ENCODE results near the gene GNS. TPM values are rescaled to one million over a fixed set of nuclear protein-coding genes. Genes with fewer than 3 reads are reported as not detected.

Gene GNS
- total RNA-seq (2016; rRNA removed; fragmentation: Illumina TruSeq; extraction: Trizol) (28.1 and 49.8 TPM in 2 replicates), polyA plus RNA-seq (2011; rRNA removed) (51.0 and 56.7 TPM in 2 replicates), polyA minus RNA-seq (2011; rRNA and poly(A)+ RNA removed; ENCODE audit: low replicate concordance) (133 and 193 TPM in 2 replicates), Bru-seq, nascent RNA (percentile 71 among the genes with signal in this experiment), BruChase-seq, experiment 1, labeled RNA remaining after a 6-hour chase (percentile 80 among the genes with signal in this experiment), BruChase-seq, experiment 2, labeled RNA remaining after a 2-hour chase (percentile 72 among the genes with signal in this experiment)
- total RNA-seq (2016; cell fraction: cytosol; rRNA removed; fragmentation: Illumina TruSeq; extraction: Trizol; ENCODE audit: low read depth), result 2.4 and 2.7 TPM in 2 replicates
- total RNA-seq (2016; cell fraction: insoluble cytoplasmic fraction; rRNA removed; fragmentation: Illumina TruSeq; extraction: Trizol), result 24.8 and 48.3 TPM in 2 replicates
- 7.4 and 9.1 TPM in 2 replicates for total RNA-seq (2016; cell fraction: membrane; rRNA removed; fragmentation: Illumina TruSeq; extraction: Trizol)
- total RNA-seq (2016; cell fraction: nucleus; rRNA removed; fragmentation: Illumina TruSeq; extraction: Trizol), result 53.7 and 57.7 TPM in 2 replicates
- 33.1 and 51.2 TPM in 2 replicates for polyA plus RNA-seq (2011; cell fraction: cytosol; rRNA removed)
- polyA plus RNA-seq (2011; cell fraction: nucleus; rRNA removed), result 14.3 and 18.8 TPM in 2 replicates
- polyA plus RNA-seq (2012), result 41.6 and 43.2 TPM in 2 replicates
- 1.2 and 1.5 TPM in 2 replicates for polyA plus RNA-seq (2016; cell fraction: cytosol; fragmentation: Illumina TruSeq; extraction: Trizol; ENCODE audit: low read depth)
- 15.9 and 16.5 TPM in 2 replicates for polyA plus RNA-seq (2016; cell fraction: insoluble cytoplasmic fraction; fragmentation: Illumina TruSeq; extraction: Trizol; ENCODE audit: low read depth)
- 2.6 and 3.8 TPM in 2 replicates for polyA plus RNA-seq (2016; cell fraction: membrane; fragmentation: Illumina TruSeq; extraction: Trizol; ENCODE audit: low read depth)
- polyA plus RNA-seq (2016; cell fraction: nucleus; fragmentation: Illumina TruSeq; extraction: Trizol; ENCODE audit: insufficient read depth, low read depth), result 40.9 and 42.8 TPM in 2 replicates
- polyA minus RNA-seq (2011; cell fraction: cytosol; rRNA and poly(A)+ RNA removed), result 83.4 and 112 TPM in 2 replicates
- polyA minus RNA-seq (2011; cell fraction: nucleus; rRNA and poly(A)+ RNA removed), result 33.0 and 62.8 TPM in 2 replicates
- long read RNA-seq, experiment 1, full-length matches to known transcripts, result 13 of 23 reads
- long read RNA-seq, experiment 1, partial matches to known transcripts, result 2 of 23 reads
- long read RNA-seq, experiment 1, other reads (novel, unspliced or antisense), result 8 of 23 reads
- long read RNA-seq, experiment 2, full-length matches to known transcripts, result 34 of 123 reads
- long read RNA-seq, experiment 2, partial matches to known transcripts, result 10 of 123 reads
- long read RNA-seq, experiment 2, other reads (novel, unspliced or antisense), result 79 of 123 reads

DNA sequence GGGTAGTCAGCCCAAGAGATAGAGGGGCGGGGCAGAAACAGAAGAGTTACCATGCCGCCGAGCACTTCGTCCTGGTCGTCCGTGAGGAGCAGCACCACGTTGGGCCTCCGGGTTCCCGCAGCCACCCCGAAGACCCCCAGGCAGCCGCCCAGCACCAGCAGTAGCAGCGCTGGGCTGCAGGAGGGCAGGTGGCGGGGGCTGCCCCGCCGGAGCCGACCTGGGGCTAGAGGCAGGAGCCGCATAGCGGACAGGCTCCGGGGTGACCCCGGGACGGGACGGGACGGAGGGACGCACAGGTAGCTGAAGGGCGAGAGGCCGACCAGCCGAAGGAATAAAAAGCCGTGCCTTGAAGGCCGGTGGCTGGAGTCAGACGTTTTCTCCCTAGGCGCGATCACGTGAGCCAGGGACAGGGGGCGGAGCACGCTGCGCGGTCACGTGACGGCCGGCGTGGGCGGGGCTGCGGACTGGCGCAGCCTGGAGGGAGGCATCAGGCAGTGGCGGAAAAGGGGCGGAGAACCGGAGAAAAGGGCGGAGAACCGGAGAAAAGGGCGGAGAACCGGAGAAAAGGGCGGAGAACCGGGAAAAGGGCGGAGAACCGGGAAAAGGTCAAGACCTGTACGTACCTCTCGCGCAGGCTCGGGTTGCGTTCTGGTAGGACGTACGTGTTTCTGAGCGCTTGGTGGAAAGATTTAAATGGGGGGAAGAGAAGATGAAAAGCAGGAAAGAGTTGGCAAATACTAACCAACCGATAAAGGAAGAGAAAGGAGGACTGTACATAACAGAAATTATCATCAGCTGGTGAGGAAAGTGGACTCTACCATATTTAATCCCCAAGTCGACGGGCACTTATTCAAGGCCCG, at the start of gene GNS:
TSS of gene GNS (minus strand) at position 372 of the 860 bp plus-strand sequence. CDS start at position 242, 130 bp downstream.
- Histone ChIP-seq H3K27ac (ENCODE audit: extremely low read length, insufficient read depth, low read length) (peak within 1 kb of the TSS; percentile 79), H3K4me3 (replicated peaks in 1 of 3; ENCODE audit: insufficient read depth in 1 of 3, low read depth in 2 of 3, low read length in 3 of 3) (peak within 1 kb of the TSS; percentile 88 to 98 (median 94)), H3K36me3 (replicated peaks in 1 of 2; ENCODE audit: control insufficient read depth in 1 of 2, insufficient read depth in 2 of 2, low read length in 2 of 2) (no peaks in the 10 kb centered on the region), H4K20me1 (ENCODE audit: insufficient read depth, low read length) (no peaks in the 10 kb centered on the region), H3K9me3 (ENCODE audit: low read length) (no peaks in the 10 kb centered on the region), H3K9ac (ENCODE audit: insufficient read depth, low read depth, low read length) (peak within 1 kb of the TSS; percentile 79), H2AFZ (ENCODE audit: low read length) (peak within 1 kb of the TSS; percentile 78), H3K27me3 (ENCODE audit: control insufficient read depth in 1 of 2, insufficient read depth in 2 of 2, low read length in 2 of 2) (no peaks in the 10 kb centered on the region; a peak in 1 of 5 replicates), H3K4me1 (ENCODE audit: insufficient read depth, low read length) (peaks cover 37% of the 10 kb centered on the region), H3K4me2 (ENCODE audit: low read depth, low read length) (peak within 1 kb of the TSS; percentile 83), H3K79me2 (ENCODE audit: insufficient read depth, low read length) (peaks cover 6% of the 10 kb centered on the region)
- DNase-seq (ENCODE audit: low spot score) (peak; percentile 77), ATAC-seq (peak; percentile 89), FAIRE-seq (peak; percentile 73)
- TSS peak; percentile 60 for BruUV-seq (replicated peaks)
- 2% methylated on average over 47 of the region's 67 CpGs for WGBS (ENCODE audit: low lambda C conversion rate)
- in situ Hi-C loops (cut with HindIII; ENCODE audit: extremely low pct_ligation_motif_present, low pct_unique_long_range_greater_than_20kb), result no loop called here
- ChIA-PET CTCF (ENCODE audit: low intra/inter-chr PET ratio, low total read pairs) (no interaction called here), POLR2A (no interaction called here)
- intact Hi-C loops (cut with micrococcal nuclease; ENCODE audit: unreplicated experiment), result no loop called here
- no peak for TF ChIP-seq SNAI1 (CRISPR knock-in tag; IDR thresholded peaks at IDR 0.05; ENCODE audit: borderline replicate concordance)
- peak; percentile 81; the same call in 1 of the 2 replicates for TF ChIP-seq NCOA1 (CRISPR knock-in tag; IDR thresholded peaks at IDR 0.05)
- no peak for TF ChIP-seq ZNF883 (CRISPR knock-in tag; IDR thresholded peaks at IDR 0.05; ENCODE audit: not compliant biosample characterization)
- TF ChIP-seq, protein P1, sequence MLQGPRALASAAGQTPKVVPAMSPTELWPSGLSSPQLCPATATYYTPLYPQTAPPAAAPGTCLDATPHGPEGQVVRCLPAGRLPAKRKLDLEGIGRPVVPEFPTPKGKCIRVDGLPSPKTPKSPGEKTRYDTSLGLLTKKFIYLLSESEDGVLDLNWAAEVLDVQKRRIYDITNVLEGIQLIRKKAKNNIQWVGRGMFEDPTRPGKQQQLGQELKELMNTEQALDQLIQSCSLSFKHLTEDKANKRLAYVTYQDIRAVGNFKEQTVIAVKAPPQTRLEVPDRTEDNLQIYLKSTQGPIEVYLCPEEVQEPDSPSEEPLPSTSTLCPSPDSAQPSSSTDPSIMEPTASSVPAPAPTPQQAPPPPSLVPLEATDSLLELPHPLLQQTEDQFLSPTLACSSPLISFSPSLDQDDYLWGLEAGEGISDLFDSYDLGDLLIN (CRISPR knock-in tag; IDR thresholded peaks at IDR 0.05; ENCODE audit: borderline replicate concordance), result no peak
- peak; percentile 64 for TF ChIP-seq AGO2 (optimal IDR thresholded peaks at IDR 0.05; ENCODE audit: low read depth, low read length)
- TF ChIP-seq KDM6A (CRISPR knock-in tag; IDR thresholded peaks at IDR 0.05; ENCODE audit: low read depth), result no peak
- no peak for TF ChIP-seq PRPF4 (IDR thresholded peaks at IDR 0.05; ENCODE audit: low read depth, low read length, poor library complexity, severe bottlenecking)
- no peak for TF ChIP-seq HNF4A (CRISPR knock-in tag; IDR thresholded peaks at IDR 0.05)
- TF ChIP-seq CENPT (CRISPR knock-in tag; IDR thresholded peaks at IDR 0.05; ENCODE audit: low read depth), result no peak
- no peak for TF ChIP-seq ZNF34 (CRISPR knock-in tag; IDR thresholded peaks at IDR 0.05; ENCODE audit: borderline replicate concordance)
- TF ChIP-seq, protein P2, sequence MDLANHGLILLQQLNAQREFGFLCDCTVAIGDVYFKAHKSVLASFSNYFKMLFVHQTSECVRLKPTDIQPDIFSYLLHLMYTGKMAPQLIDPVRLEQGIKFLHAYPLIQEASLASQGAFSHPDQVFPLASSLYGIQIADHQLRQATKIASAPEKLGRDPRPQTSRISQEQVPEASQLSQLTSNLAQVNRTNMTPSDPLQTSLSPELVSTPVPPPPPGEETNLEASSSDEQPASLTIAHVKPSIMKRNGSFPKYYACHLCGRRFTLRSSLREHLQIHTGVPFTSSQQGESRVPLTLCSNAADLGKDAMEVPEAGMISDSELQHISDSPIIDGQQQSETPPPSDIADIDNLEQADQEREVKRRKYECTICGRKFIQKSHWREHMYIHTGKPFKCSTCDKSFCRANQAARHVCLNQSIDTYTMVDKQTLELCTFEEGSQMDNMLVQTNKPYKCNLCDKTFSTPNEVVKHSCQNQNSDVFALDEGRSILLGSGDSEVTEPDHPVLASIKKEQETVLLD (CRISPR knock-in tag; IDR thresholded peaks at IDR 0.05; ENCODE audit: low read depth), result peak; percentile 100
- TF ChIP-seq ZNF614 (CRISPR knock-in tag; IDR thresholded peaks at IDR 0.05; ENCODE audit: borderline replicate concordance), result no peak; the same call in 1 of the 2 replicates
- peak; percentile 91 for TF ChIP-seq CBX1 (IDR thresholded peaks at IDR 0.05; ENCODE audit: low read depth)
- no peak for TF ChIP-seq ZNF44 (CRISPR knock-in tag; IDR thresholded peaks at IDR 0.05)
- peak; percentile 76 for TF ChIP-seq THAP11 (CRISPR knock-in tag; IDR thresholded peaks at IDR 0.05)
- TF ChIP-seq SRY (CRISPR knock-in tag; IDR thresholded peaks at IDR 0.05), result peak; percentile 71; the same call in 1 of the 2 replicates

Measured in HepG2 (cell line).